Liver (tissue), 9 donors: ENCODE results near the gene TRDN. TPM values are rescaled to one million over a fixed set of nuclear protein-coding genes. Genes with fewer than 3 reads are reported as not detected.

Experiments
- DNase-seq: peaks from one replicate; pipeline ENCODE4 v3.0.0-alpha.2; 2017; ENCODE audit warnings: low spot score
- H3K27ac ChIP-seq, 2 donors: one replicate each; pipeline ENCODE4 v1.7.0; 2013; ENCODE audit warnings: inconsistent platforms in 2 of 2, low read length in 2 of 2, control low read depth in 1 of 2, low read depth in 1 of 2, mild to moderate bottlenecking in 1 of 2
- H3K27me3 ChIP-seq, 4 donors: one replicate each; pipeline versions ENCODE4 v1.6.1 to v1.7.0; 2013; ENCODE audit warnings: low read length in 3 of 4, inconsistent platforms in 1 of 4, mild to moderate bottlenecking in 1 of 4, moderate library complexity in 1 of 4; ENCODE audit not compliant: control insufficient read depth in 4 of 4, insufficient read depth in 4 of 4
- H3K36me3 ChIP-seq, 4 donors: one replicate each; pipeline versions ENCODE4 v1.6.1 to v1.7.0; 2013; ENCODE audit warnings: low read length in 3 of 4, mild to moderate bottlenecking in 3 of 4, low read depth in 1 of 4, moderate library complexity in 1 of 4; ENCODE audit not compliant: control insufficient read depth in 4 of 4, insufficient read depth in 3 of 4
- H3K4me1 ChIP-seq, 4 donors: one replicate each; pipeline versions ENCODE4 v1.6.1 to v1.7.0; 2013; ENCODE audit warnings: low read length in 3 of 4, mild to moderate bottlenecking in 3 of 4, moderate library complexity in 1 of 4; ENCODE audit not compliant: control insufficient read depth in 4 of 4, insufficient read depth in 4 of 4
- H3K4me3 ChIP-seq, 3 donors: one replicate each; pipeline versions ENCODE4 v1.6.1 to v1.7.0; 2013; ENCODE audit warnings: low read length in 3 of 3, control low read depth in 1 of 3, low read depth in 1 of 3, mild to moderate bottlenecking in 1 of 3
- H3K9ac ChIP-seq, 2 donors: one replicate each; pipeline ENCODE4 v1.7.0; 2013; ENCODE audit warnings: low read length in 2 of 2, mild to moderate bottlenecking in 2 of 2, moderate library complexity in 2 of 2, control low read depth in 1 of 2, low read depth in 1 of 2
- H3K9me3 ChIP-seq, 4 donors: one replicate each; pipeline versions ENCODE4 v1.6.1 to v1.7.0; 2013; ENCODE audit warnings: low read length in 3 of 4; ENCODE audit not compliant: control insufficient read depth in 4 of 4
- ATF3 ChIP-seq: IDR thresholded peaks from 2 replicates; pipeline ENCODE4 v1.6.1; 2016; ENCODE audit warnings: antibody characterized with exemption
- EGR1 ChIP-seq, 2 donors: IDR thresholded peaks; 2 replicates each; pipeline ENCODE4 v1.6.1; 2016 to 2018; ENCODE audit warnings: antibody characterized with exemption in 2 of 2, low read depth in 2 of 2
- FOXA1 ChIP-seq: IDR thresholded peaks from 2 replicates; pipeline ENCODE4 v1.6.1; 2016; ENCODE audit warnings: antibody characterized with exemption
- FOXA2 ChIP-seq: IDR thresholded peaks from 2 replicates; pipeline ENCODE4 v1.6.1; 2016; ENCODE audit warnings: antibody characterized with exemption
- GABPA ChIP-seq, 2 donors: IDR thresholded peaks in 1 of 2; conservative IDR thresholded peaks in 1 of 2; 2 replicates each; pipeline ENCODE4 v1.6.1; 2016; ENCODE audit warnings: antibody characterized with exemption in 2 of 2, mild to moderate bottlenecking in 1 of 2, moderate library complexity in 1 of 2
- HNF4A ChIP-seq, 2 donors: conservative IDR thresholded peaks; 2 replicates each; pipeline ENCODE4 v1.6.1; 2016; ENCODE audit warnings: antibody characterized with exemption in 2 of 2, mild to moderate bottlenecking in 2 of 2
- HNF4G ChIP-seq: IDR thresholded peaks from 2 replicates; pipeline ENCODE4 v1.6.1; 2016; ENCODE audit warnings: antibody characterized with exemption
- JUND ChIP-seq, 2 donors: IDR thresholded peaks; 2 replicates each; pipeline ENCODE4 v1.6.1; 2016; ENCODE audit warnings: antibody characterized with exemption in 2 of 2
- NR2F2 ChIP-seq: IDR thresholded peaks from 2 replicates; pipeline ENCODE4 v1.6.1; 2016; ENCODE audit warnings: antibody characterized with exemption
- RAD21 ChIP-seq, 2 donors: IDR thresholded peaks; 2 replicates each; pipeline ENCODE4 v1.6.1; 2016; ENCODE audit warnings: antibody characterized with exemption in 2 of 2, mild to moderate bottlenecking in 2 of 2
- REST ChIP-seq: IDR thresholded peaks from 2 replicates; pipeline ENCODE4 v1.6.1; 2016; ENCODE audit warnings: antibody characterized with exemption, mild to moderate bottlenecking
- RXRA ChIP-seq, 2 donors: IDR thresholded peaks; 2 replicates each; pipeline ENCODE4 v1.6.1; 2017 to 2018; ENCODE audit warnings: antibody characterized with exemption in 2 of 2, mild to moderate bottlenecking in 1 of 2
- SP1 ChIP-seq: IDR thresholded peaks from 2 replicates; pipeline ENCODE4 v1.6.1; 2018; ENCODE audit warnings: antibody characterized with exemption, mild to moderate bottlenecking
- TAF1 ChIP-seq: conservative IDR thresholded peaks from 2 replicates; pipeline ENCODE4 v1.6.1; 2016; ENCODE audit warnings: antibody characterized with exemption, mild to moderate bottlenecking
- YY1 ChIP-seq: IDR thresholded peaks from 2 replicates; pipeline ENCODE4 v1.6.1; 2016; ENCODE audit warnings: antibody characterized with exemption, mild to moderate bottlenecking
- WGBS: extraction: QIAGEN DNeasy Blood & Tissue Kit; methylation state at CpG from one replicate; pipeline ENCODE4 v1.1.7; 2013; 5-methylcytosine and 5-hydroxymethylcytosine counted together
- polyA plus RNA-seq, 2 donors: library from polyadenylated mRNA; stranded (reverse) in 1 of 2; unstranded in 1 of 2; fragments of 200-250 nt in 1 of 2; fragments of >200 nt in 1 of 2; fragmentation: Nextera tagmentation in 1 of 2; extraction: Ambion mirVana in 1 of 2; gene quantifications; one replicate each; pipeline versions ENCODE4 v1.2.1 to v1.2.3, GENCODE V29; 2013 to 2015
- total RNA-seq, 2 donors: library from RNA; depleted of rRNA; stranded (reverse); fragments of >200 nt; gene quantifications; one replicate each; pipeline ENCODE4 v1.2.3, GENCODE V29; 2014
- TF ChIP-seq, protein P1 (sequence below): IDR thresholded peaks from 2 replicates; pipeline ENCODE4 v1.6.1; 2016; ENCODE audit warnings: antibody characterized with exemption
- TF ChIP-seq, protein P2 (sequence below): IDR thresholded peaks from 2 replicates; pipeline ENCODE4 v1.6.1; 2016; ENCODE audit warnings: antibody characterized with exemption
- donor health status: healthy.
- donor health status: healthy.
- donor health status: healthy.
- donor health status: healthy.
- donor health status: healthy.

The TRDN gene
- total and polyA plus RNA-seq, 4 donors = 0.08 to 0.79 TPM; not detected in 2

DNA sequence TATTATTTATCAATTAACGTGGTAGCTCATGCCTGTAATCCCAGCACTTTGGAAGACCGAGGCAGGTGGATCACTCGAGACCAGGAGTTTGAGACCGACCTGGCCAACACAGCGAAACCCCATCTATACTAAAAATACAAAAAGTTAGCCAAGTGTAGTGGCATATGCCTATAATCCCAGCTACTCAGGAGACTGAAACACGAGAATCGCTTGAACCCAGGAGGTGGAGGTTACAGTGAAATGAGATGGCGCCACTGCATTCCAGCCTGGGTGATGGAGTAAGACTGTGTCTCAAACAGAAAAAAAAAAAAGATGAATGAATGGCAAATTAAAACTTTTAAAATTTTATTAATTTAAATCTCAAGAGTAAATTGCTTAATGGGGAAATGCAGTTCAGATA lies 341.1 kb downstream of the TRDN start:
- WGBS = 90% methylated on average over 8 of the region's 8 CpGs
- no peaks in the 10 kb centered on the region for H3K9me3 ChIP-seq

DNA sequence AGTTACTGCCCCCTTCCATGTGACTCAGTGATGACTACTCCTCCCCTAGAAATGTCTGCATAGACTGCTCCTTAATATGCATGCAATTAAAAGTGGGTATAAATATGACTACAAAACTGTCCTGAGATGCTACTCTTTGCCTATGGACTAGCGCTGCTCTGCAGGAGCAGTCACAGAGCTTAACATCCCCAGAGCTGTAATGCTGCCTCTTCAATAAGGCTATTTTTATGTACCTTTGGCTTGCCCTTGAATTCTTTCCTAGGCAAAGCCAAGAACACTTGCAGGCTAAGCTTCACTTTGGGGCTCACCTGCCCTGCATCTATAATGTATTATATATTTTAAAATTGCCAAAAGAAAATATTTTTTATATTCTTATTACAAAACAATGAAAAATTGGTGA lies 341.6 kb downstream of the TRDN start:
- no peak overlapping the region for H3K4me3 ChIP-seq
- no peak for DNase-seq
- H3K9me3 ChIP-seq = no peaks in the 10 kb centered on the region
- H3K4me1 ChIP-seq = no peaks in the 10 kb centered on the region
- no peak for TF ChIP-seq TAF1
- TF ChIP-seq FOXA2 = no peak
- TF ChIP-seq JUND (IDR thresholded peaks at IDR 0.05) = no peak
- TF ChIP-seq NR2F2 = no peak
- no peak for TF ChIP-seq EGR1 (IDR thresholded peaks at IDR 0.05; ENCODE audit: low read depth in 2 of 2)
- TF ChIP-seq RXRA (IDR thresholded peaks at IDR 0.05) = no peak
- no peak for TF ChIP-seq HNF4G
- TF ChIP-seq HNF4A (conservative IDR thresholded peaks at IDR 0.05) = no peak
- no peak for TF ChIP-seq RAD21 (IDR thresholded peaks at IDR 0.05)
- TF ChIP-seq ATF3 = no peak
- TF ChIP-seq REST = no peak
- no peak for TF ChIP-seq FOXA1
- TF ChIP-seq, protein P1, sequence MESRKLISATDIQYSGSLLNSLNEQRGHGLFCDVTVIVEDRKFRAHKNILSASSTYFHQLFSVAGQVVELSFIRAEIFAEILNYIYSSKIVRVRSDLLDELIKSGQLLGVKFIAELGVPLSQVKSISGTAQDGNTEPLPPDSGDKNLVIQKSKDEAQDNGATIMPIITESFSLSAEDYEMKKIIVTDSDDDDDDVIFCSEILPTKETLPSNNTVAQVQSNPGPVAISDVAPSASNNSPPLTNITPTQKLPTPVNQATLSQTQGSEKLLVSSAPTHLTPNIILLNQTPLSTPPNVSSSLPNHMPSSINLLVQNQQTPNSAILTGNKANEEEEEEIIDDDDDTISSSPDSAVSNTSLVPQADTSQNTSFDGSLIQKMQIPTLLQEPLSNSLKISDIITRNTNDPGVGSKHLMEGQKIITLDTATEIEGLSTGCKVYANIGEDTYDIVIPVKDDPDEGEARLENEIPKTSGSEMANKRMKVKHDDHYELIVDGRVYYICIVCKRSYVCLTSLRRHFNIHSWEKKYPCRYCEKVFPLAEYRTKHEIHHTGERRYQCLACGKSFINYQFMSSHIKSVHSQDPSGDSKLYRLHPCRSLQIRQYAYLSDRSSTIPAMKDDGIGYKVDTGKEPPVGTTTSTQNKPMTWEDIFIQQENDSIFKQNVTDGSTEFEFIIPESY = no peak
- no peak for TF ChIP-seq GABPA (IDR thresholded peaks at IDR 0.05 in 1 of 2, conservative IDR thresholded peaks at IDR 0.05 in 1 of 2)
- TF ChIP-seq, protein P2, sequence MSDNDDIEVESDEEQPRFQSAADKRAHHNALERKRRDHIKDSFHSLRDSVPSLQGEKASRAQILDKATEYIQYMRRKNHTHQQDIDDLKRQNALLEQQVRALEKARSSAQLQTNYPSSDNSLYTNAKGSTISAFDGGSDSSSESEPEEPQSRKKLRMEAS = no peak
- TF ChIP-seq YY1 = no peak
- WGBS = 97% methylated on average over 1 of the region's 1 CpG
- no peak overlapping the region for H3K27ac ChIP-seq
- H3K9ac ChIP-seq = no peak overlapping the region
- peaks cover 0 to 3% (median 0%) of the 10 kb centered on the region in 4 donors for H3K27me3 ChIP-seq
- H3K36me3 ChIP-seq = no peaks in the 10 kb centered on the region

More for the DNA sequence above, 341.1 kb downstream of the TRDN start:
- TF ChIP-seq SP1 (no peak), GABPA (IDR thresholded peaks at IDR 0.05 in 1 of 2, conservative IDR thresholded peaks at IDR 0.05 in 1 of 2) (no peak), HNF4G (no peak), JUND (IDR thresholded peaks at IDR 0.05) (no peak), RXRA (IDR thresholded peaks at IDR 0.05) (no peak), RAD21 (IDR thresholded peaks at IDR 0.05) (no peak), YY1 (no peak)
- Histone ChIP-seq H3K4me1 (no peaks in the 10 kb centered on the region), H3K9ac (no peak overlapping the region), H3K36me3 (no peaks in the 10 kb centered on the region), H3K27ac (no peak overlapping the region), H3K4me3 (no peak overlapping the region), H3K27me3 (peaks cover 0 to 3% (median 0%) of the 10 kb centered on the region in 4 donors)
- DNase-seq = no peak
